Nephron (organoid): ENCODE data around the gene TXNDC17.
"Not testable (repeated sequence)": the region's sequence is repeated elsewhere in the genome, so short reads cannot be mapped to it uniquely, and the experiment has no call there.

Source experiments
- H3K27ac Mint-ChIP-seq, 3 experiments: 2 replicates each; pipeline ENCODE4 v1.8.0; 2020; ENCODE audit warnings: mixed read lengths in 3 of 3, mild to moderate bottlenecking in 2 of 3, moderate library complexity in 1 of 3
- H3K27me3 Mint-ChIP-seq: 2 replicates; pipeline ENCODE4 v1.8.0; 2021; ENCODE audit warnings: low read depth, mild to moderate bottlenecking, moderate library complexity, mixed read lengths
- H3K36me3 Mint-ChIP-seq: 2 replicates; pipeline ENCODE4 v1.8.0; 2020; ENCODE audit warnings: low read depth, mixed read lengths
- H3K4me1 Mint-ChIP-seq: 2 replicates; pipeline ENCODE4 v1.8.0; 2020; ENCODE audit warnings: mixed read lengths
- H3K4me3 Mint-ChIP-seq, 3 experiments: 2 replicates each; pipeline ENCODE4 v1.8.0; 2020; ENCODE audit warnings: mild to moderate bottlenecking in 3 of 3, mixed read lengths in 3 of 3, moderate library complexity in 2 of 3
- H3K9me3 Mint-ChIP-seq: 2 replicates; pipeline ENCODE4 v1.8.0; 2020; ENCODE audit warnings: mixed read lengths
- TF ChIP-seq, protein P1 (sequence below), 3 experiments: fragments of 200-600 bp; sonication (generic); IDR thresholded peaks; one replicate each; pipeline ENCODE4 v1.5.0; 2021; ENCODE audit warnings: antibody characterized with exemption in 3 of 3; ENCODE audit not compliant: unreplicated experiment in 3 of 3

The TXNDC17 gene

DNA sequence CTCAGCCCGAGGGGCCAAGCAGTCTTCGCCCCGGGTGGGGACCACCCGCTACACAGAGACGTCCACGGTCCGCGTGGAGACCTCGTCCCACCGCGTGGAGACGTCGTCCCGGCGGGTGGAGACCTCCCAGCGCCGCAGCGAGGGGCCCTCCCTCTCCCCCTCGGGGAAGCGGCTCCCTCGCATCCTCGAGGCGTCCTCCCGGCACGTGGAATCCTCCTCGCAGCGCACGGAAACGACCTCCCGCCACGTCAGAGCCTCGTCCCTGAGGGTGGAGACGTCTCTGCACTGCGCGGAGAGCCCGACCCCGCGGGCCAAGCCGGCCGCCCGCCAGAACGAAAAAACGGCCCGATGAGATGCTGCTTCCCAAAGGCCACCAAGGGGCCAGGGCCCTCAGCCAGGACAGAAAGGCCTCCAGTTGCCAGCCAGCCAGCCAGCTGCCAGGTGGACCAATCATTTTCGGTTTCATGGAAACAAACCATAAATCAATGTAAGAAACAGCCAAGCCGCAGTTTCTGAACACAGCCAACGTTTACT is 11.1 kb downstream of the TXNDC17 start:
- Mint-ChIP-seq H3K27ac (no peak overlapping the region), H3K9me3 (no peaks in the 10 kb centered on the region), H3K36me3 (peaks cover 11% of the 10 kb centered on the region), H3K4me1 (peaks cover 66% of the 10 kb centered on the region), H3K4me3 (peak overlapping the region; percentile 46 to 100 (median 99)), H3K27me3 (peaks cover 39% of the 10 kb centered on the region)
- TF ChIP-seq, protein P1, sequence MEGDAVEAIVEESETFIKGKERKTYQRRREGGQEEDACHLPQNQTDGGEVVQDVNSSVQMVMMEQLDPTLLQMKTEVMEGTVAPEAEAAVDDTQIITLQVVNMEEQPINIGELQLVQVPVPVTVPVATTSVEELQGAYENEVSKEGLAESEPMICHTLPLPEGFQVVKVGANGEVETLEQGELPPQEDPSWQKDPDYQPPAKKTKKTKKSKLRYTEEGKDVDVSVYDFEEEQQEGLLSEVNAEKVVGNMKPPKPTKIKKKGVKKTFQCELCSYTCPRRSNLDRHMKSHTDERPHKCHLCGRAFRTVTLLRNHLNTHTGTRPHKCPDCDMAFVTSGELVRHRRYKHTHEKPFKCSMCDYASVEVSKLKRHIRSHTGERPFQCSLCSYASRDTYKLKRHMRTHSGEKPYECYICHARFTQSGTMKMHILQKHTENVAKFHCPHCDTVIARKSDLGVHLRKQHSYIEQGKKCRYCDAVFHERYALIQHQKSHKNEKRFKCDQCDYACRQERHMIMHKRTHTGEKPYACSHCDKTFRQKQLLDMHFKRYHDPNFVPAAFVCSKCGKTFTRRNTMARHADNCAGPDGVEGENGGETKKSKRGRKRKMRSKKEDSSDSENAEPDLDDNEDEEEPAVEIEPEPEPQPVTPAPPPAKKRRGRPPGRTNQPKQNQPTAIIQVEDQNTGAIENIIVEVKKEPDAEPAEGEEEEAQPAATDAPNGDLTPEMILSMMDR (IDR thresholded peaks at IDR 0.05; ENCODE audit: unreplicated experiment in 3 of 3) = no peak

DNA sequence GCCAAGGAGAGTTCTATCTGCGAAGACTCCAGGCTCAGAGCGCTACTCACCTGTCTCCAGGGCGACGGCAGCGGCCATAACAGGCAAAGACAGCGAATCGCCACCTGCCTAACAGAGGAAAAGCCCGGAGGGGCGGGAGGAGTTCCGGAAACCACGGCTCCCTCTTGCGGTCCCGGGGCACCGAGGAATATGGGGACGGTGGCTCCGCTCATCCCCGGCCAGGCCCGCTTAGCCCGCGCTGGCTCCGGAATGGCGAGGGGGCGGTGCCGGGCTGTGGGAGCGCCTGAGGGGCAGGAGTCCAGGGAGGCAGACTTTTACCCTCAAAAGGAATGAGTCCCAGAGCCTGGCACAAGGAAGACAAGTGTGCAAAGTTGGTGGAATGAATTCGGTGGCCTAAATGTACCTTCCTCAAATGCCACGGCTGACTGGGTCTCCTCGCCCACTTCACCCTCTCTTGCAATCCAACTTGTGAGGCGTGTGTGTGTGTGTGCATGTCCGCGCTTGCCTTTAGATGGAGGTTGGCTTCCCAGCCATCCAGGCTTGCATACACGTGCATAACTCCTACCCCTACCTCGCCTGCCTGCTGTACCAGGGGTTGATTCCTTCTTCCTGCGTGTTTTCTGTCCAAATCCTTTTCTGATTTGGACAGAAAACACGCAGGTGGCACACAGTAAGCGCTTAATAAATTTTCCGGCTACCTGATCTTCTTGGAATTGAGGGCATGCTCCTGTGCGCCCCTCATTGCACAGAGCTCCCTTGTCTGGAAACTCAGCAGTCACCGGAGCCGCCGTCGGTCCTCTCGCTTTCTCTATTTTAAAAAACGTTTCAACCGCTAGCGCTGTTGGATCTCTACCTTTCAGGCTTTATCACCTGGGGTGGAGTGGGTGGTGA is 14.2 kb downstream of the TXNDC17 start:
- no peaks in the 10 kb centered on the region for H3K36me3 Mint-ChIP-seq
- no peak overlapping the region for H3K27ac Mint-ChIP-seq
- TF ChIP-seq, protein P1 (IDR thresholded peaks at IDR 0.05; ENCODE audit: unreplicated experiment in 3 of 3) = no peak
- H3K27me3 Mint-ChIP-seq = peaks cover 66% of the 10 kb centered on the region
- peaks cover 45% of the 10 kb centered on the region for H3K4me1 Mint-ChIP-seq
- peak overlapping the region; percentile 71 to 85 (median 83) for H3K4me3 Mint-ChIP-seq
- no peaks in the 10 kb centered on the region for H3K9me3 Mint-ChIP-seq

DNA sequence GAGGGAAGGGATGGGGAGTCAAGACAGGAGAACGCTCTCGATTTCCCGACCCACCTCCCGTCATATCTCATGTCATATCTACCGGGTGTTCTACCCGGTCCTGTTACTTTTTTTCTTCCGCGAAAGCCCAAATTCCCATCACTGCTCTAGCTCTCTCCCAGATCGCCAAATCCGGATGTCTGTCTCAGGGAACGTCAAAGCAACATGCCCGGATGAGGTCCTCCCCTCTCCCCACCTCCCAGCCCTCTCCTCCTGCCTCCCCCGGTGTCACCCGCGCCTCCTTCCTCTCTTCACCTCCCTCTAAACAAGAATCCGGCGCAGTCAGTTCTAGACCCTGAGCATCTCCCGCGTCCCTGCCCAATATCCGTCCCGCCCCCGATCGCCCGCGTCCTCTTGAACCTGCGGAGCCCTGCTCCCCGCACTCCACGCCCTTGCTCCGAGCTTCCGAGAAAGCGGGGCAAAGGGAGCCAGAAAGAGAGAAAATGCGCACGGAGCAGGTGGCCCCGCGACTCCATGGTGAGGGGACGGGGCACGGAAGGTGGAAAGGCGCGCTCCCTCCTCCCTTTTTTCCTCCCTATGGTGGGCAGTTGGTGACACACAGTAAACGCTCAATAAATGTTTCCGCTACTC is 15.0 kb downstream of the TXNDC17 start:
- H3K36me3 Mint-ChIP-seq, H3K9me3 Mint-ChIP-seq, H3K27ac Mint-ChIP-seq: not testable (repeated sequence)
- peaks cover 74% of the 10 kb centered on the region for H3K27me3 Mint-ChIP-seq
- H3K4me3 Mint-ChIP-seq = peak overlapping the region; percentile 79 to 83 (median 79)
- H3K4me1 Mint-ChIP-seq = peaks cover 40% of the 10 kb centered on the region

DNA sequence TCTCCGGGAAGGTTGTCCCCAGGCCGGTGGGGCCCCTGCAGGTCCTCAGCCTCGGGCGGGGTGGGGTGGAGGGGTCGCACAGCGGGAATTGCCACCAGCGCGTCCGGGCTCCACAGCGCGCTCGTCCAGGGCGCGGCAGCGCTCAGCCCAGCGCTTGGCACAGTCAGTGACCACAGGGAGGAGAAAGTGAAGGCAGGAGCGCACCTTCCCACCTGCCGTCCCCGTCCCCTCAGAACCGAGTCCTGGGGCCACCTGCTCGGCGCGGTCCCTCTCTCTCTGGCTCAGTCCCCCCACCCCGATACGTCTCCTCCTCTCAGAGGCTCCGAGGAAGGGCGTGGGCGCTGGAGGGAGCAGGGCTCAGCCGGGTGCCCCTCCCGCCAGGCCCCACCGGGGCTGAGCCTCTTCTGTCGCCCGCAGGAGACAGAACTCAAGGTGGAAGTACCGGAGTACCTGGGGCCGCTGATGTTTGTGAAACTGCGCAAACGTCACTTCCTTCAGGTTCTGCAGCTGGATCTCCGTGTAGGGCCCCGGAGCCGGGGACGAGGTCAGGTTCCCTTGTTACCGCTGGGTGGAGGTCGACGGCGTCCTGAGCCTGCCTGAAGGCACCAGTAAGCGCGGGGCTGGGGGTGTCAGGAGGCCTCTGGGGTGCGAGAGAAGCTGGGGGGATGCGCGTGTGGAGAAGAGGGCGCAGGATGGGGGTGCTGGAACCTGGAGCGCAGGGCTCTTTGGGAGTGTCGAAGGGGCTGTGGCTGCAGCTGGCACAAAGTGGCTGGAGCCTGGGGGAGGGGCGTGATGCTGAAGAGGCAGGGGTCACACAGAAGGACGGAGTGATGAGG is 16.2 kb downstream of the TXNDC17 start:
- H3K4me3 Mint-ChIP-seq = peak overlapping the region in 2 of 3 experiments; percentile 62 to 69
- H3K4me1 Mint-ChIP-seq = peaks cover 35% of the 10 kb centered on the region
- not testable (repeated sequence) for H3K27ac Mint-ChIP-seq, H3K36me3 Mint-ChIP-seq, H3K9me3 Mint-ChIP-seq
- peaks cover 83% of the 10 kb centered on the region for H3K27me3 Mint-ChIP-seq

DNA sequence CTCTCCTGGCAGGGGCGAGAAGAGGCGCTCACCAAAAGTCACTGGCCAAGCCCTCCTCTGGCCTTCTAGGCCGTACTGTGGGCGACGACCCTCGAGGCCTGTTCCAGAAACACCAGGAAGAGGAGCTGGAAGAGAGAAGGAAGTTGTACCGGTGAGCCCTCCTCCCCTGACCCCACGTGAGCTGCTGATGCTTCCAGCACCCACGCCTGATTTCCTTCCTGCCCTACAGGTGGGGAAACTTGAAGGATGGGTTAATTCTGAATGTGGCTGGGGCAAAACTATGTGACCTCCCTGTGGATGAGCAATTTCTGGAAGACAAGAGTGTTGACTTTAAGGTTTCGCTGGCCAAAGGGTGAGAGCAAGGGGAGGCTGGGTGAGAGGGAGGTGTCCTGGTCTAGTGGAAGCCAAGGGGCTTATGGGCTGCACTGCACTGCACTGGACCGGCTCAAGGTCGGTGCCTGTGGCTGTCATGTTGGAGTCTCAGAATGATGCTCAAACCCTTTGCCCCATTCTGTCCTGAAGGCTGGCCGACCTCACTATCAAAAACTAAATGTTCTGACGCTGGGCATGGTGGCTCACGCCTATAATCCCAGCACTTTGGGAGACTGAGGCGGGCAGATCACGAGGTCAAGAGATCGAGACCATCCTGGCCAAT is 16.9 kb downstream of the TXNDC17 start:
- H3K36me3 Mint-ChIP-seq = no peaks in the 10 kb centered on the region
- H3K27me3 Mint-ChIP-seq = peaks cover 83% of the 10 kb centered on the region
- TF ChIP-seq, protein P1 (IDR thresholded peaks at IDR 0.05; ENCODE audit: unreplicated experiment in 3 of 3) = no peak
- peaks cover 30% of the 10 kb centered on the region for H3K4me1 Mint-ChIP-seq
- H3K27ac Mint-ChIP-seq = no peak overlapping the region
- H3K9me3 Mint-ChIP-seq = no peaks in the 10 kb centered on the region
- H3K4me3 Mint-ChIP-seq = peak overlapping the region; percentile 36 to 69 (median 62)

DNA sequence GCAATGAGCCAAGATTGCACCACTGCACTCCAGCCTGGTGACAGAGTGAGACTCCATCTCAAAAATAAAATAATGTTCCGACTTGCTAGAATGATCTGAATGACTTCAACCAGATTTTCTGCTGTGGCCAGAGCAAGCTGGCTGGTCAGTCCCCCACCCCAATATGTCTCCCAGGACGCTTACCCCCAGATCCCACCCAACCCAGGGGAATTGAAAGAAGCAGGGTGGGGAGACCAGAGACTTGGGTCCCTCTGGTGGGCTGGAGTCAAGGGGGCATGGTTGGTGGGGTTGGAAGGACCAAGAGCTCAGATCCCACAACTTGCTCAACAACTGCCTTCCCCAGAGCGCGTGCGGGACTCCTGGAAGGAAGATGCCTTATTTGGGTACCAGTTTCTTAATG is 17.6 kb downstream of the TXNDC17 start:
- Mint-ChIP-seq H3K27me3 (peaks cover 79% of the 10 kb centered on the region), H3K4me1 (peaks cover 24% of the 10 kb centered on the region), H3K4me3 (peak overlapping the region in 1 of 3 experiments; percentile 11)
- not testable (repeated sequence) for H3K36me3 Mint-ChIP-seq, H3K9me3 Mint-ChIP-seq, H3K27ac Mint-ChIP-seq
